Neural progenitor cell (in vitro differentiated cells): Measurements from ENCODE around the gene DUSP2.

ENCODE experiments used
- CTCF ChIP-seq: fragments of 200-600 bp; sonication (generic); IDR thresholded peaks from 2 replicates; pipeline ENCODE4 v1.5.1; 2017; ENCODE audit warnings: antibody characterized with exemption, mild to moderate bottlenecking
- EZH2 ChIP-seq: fragments of 200-600 bp; sonication (generic); IDR thresholded peaks from 2 replicates; pipeline ENCODE4 v1.6.1; 2017; ENCODE audit warnings: antibody characterized with exemption, mild to moderate bottlenecking, moderate library complexity
- EZH2phosphoT487 ChIP-seq: fragments of 200-600 bp; sonication (generic); IDR thresholded peaks from 2 replicates; pipeline ENCODE4 v1.6.1; 2017; ENCODE audit warnings: antibody characterized with exemption

GRCh38 chr2:96175951-96176350, 30.7 kb upstream of the DUSP2 start:
- TF ChIP-seq CTCF = no peak
- TF ChIP-seq EZH2 = no peak
- TF ChIP-seq EZH2phosphoT487 = no peak
